Dendritic cell treated with granulocyte-macrophage colony-stimulating factor and Interleukin-4, amounts not matched to agents 40 ng/mL and 50 ng/mL, for 4 days (primary cell): ENCODE results near the gene DPYD.

Source experiments
- H3K27ac Mint-ChIP-seq: one replicate; pipeline ENCODE4 v1.8.0; 2022; ENCODE audit warnings: mild to moderate bottlenecking, mixed read lengths
- H3K27me3 Mint-ChIP-seq: one replicate; pipeline ENCODE4 v1.8.0; 2022; ENCODE audit warnings: mild to moderate bottlenecking, mixed read lengths
- H3K36me3 Mint-ChIP-seq: one replicate; pipeline ENCODE4 v1.8.0; 2022; ENCODE audit warnings: low read depth, mixed read lengths
- H3K4me1 Mint-ChIP-seq: one replicate; pipeline ENCODE4 v1.8.0; 2022; ENCODE audit warnings: low read depth, mixed read lengths
- H3K4me3 Mint-ChIP-seq: one replicate; pipeline ENCODE4 v1.8.0; 2022; ENCODE audit warnings: mild to moderate bottlenecking, moderate library complexity, mixed read lengths
- H3K9me3 Mint-ChIP-seq: one replicate; pipeline ENCODE4 v1.8.0; 2022; ENCODE audit warnings: mixed read lengths
- intact Hi-C: fragments of 100-400 bp; cut with micrococcal nuclease; formaldehyde crosslinking; loops from one replicate; pipeline ENCODE4 v1.15.0; 2022

The DPYD gene

DNA sequence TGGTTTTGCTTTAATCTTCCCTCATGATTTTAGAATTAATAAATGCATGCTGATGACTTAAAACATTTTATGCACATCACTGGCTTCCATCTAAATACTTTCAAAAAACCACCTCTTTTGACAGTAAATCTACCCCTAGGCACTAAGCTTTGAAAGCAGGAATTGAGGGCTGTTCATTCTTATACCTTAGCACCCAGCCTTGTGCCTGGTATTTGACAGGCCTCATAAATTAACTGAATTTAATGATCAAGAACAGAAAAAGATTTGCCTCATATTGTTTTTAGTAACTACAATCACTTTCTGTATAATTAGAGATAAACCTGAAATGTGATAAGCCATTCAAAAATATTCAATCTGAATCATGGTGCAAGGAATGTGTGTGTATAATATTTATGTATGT is 108.8 kb downstream of the DPYD start:
- Mint-ChIP-seq H3K4me1 (peaks cover 31% of the 10 kb centered on the region), H3K27ac (no peak overlapping the region), H3K36me3 (peaks cover 45% of the 10 kb centered on the region), H3K4me3 (no peak overlapping the region), H3K9me3 (no peaks in the 10 kb centered on the region), H3K27me3 (no peaks in the 10 kb centered on the region)
- intact Hi-C loops = no loop called here

- intact Hi-C loops = no loop called here
- Mint-ChIP-seq H3K4me3 (no peak overlapping the region), H3K36me3 (peaks cover 34% of the 10 kb centered on the region), H3K27ac (peak overlapping the region; percentile 20), H3K27me3 (no peaks in the 10 kb centered on the region), H3K4me1 (peaks cover 42% of the 10 kb centered on the region), H3K9me3 (no peaks in the 10 kb centered on the region)
Measured at GRCh38 chr1:97806996-97807520, 113.8 kb downstream of the DPYD start.

- H3K27me3 Mint-ChIP-seq = no peaks in the 10 kb centered on the region
- peak overlapping the region; percentile 20 for H3K27ac Mint-ChIP-seq
- H3K36me3 Mint-ChIP-seq = peaks cover 34% of the 10 kb centered on the region
- intact Hi-C loops = no loop called here
- H3K4me1 Mint-ChIP-seq = peaks cover 42% of the 10 kb centered on the region
- no peak overlapping the region for H3K4me3 Mint-ChIP-seq
- H3K9me3 Mint-ChIP-seq = no peaks in the 10 kb centered on the region
Measured at GRCh38 chr1:97806326-97806725, 114.5 kb downstream of the DPYD start.

DNA sequence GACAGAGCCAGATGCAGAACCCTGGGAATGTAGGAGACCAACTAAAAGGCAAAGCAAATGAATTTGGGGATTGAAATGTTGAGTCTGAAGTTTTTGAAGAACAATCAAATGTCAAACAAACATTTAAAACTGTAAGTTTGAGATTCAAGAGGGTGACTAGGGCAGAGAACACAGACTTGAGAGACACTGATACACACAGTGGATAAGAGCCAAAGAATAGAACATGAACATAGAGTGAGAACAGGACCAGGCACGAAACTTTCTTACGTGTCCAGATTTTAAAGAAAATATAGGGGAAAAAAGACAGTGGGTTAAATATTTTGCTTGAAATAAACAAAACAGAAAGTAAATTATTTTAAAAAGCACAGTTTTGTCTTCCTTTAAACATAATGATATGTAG is 115.7 kb downstream of the DPYD start:
- Mint-ChIP-seq H3K4me1 (peaks cover 51% of the 10 kb centered on the region), H3K4me3 (no peak overlapping the region), H3K27ac (peak overlapping the region; percentile 22), H3K9me3 (no peaks in the 10 kb centered on the region), H3K36me3 (peaks cover 29% of the 10 kb centered on the region), H3K27me3 (no peaks in the 10 kb centered on the region)
- intact Hi-C loops = no loop called here

DNA sequence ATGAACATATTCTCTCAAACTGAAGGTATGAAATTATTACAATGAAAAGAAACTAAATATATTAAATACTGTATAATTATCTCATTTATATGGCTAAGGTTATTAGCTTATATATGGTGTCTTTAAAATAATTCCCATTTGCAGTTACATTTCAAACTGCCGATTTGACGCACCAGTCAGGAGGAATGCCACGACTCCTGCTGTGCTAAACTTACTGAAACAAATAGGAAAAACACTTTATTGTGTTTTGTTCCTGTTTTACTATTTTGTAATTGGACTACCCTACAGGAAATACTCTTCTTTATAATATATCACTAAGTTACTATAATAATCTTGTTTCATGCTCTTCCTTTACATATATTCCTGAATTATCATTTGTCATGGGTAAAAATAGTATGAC is 117.8 kb downstream of the DPYD start:
- Mint-ChIP-seq H3K27ac (no peak overlapping the region), H3K4me1 (peaks cover 46% of the 10 kb centered on the region), H3K4me3 (no peak overlapping the region), H3K9me3 (no peaks in the 10 kb centered on the region), H3K36me3 (peaks cover 31% of the 10 kb centered on the region), H3K27me3 (no peaks in the 10 kb centered on the region)
- intact Hi-C loops = no loop called here

DNA sequence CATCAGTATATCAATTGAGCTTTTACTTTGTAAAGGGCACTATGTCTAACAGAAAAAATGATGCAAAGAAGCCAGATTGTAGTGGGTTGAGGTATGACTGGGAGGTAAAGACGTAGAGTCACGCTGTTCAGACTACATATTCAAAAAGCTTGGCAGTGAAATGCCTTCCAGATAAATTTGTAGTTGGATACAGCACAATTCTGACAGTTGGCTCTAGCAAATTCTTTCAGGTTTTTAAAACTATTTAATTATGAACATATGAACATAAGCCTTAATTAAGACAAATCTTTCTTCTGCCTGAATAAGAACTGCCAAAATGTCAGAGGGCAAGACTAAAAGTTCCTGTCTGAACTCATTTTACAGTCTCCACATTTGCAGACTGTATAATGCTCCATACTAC is 118.8 kb downstream of the DPYD start:
- Mint-ChIP-seq H3K4me1 (peaks cover 38% of the 10 kb centered on the region), H3K36me3 (peaks cover 31% of the 10 kb centered on the region), H3K27me3 (no peaks in the 10 kb centered on the region), H3K4me3 (no peak overlapping the region), H3K9me3 (no peaks in the 10 kb centered on the region), H3K27ac (no peak overlapping the region)
- intact Hi-C loops = no loop called here

DNA sequence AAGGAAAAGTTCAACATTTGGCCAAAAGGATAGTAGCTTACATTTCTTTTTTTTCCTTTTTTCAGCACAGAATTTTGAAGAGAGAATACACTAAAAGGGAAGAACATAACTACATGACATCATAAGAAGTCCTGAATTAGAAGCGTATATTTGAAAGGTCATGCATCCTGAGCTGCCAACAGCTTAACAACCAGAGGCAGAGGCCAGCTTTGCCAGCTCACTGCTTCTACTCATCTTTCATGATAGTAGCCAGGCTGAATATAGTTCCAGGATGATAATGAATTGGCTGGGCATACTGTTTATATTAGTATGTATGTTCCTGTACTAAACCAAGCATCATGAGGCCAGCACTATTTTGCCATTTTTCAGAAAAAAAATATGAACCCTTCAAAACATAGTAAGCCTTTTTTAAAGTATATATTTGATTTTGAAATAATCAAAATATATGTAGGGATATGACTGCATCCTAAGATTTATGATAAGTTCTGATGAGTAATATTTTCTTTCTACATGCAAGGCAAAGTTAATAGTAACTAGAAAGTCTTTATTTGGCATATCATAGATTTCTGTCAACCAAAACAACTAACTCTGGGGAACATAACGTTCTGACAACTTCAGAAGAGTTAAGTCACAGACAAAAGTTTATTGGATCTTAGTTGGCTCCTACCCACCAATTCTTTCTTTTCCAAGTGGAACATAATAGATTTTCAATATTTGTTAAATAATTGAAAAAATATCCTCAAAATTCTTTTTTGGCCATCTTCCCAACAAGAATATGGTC is 123.2 kb downstream of the DPYD start:
- intact Hi-C loops = no loop called here
- no peak overlapping the region for H3K27ac Mint-ChIP-seq
- H3K9me3 Mint-ChIP-seq = no peaks in the 10 kb centered on the region
- H3K36me3 Mint-ChIP-seq = peaks cover 24% of the 10 kb centered on the region
- H3K27me3 Mint-ChIP-seq = no peaks in the 10 kb centered on the region
- H3K4me1 Mint-ChIP-seq = peaks cover 12% of the 10 kb centered on the region
- no peak overlapping the region for H3K4me3 Mint-ChIP-seq

DNA sequence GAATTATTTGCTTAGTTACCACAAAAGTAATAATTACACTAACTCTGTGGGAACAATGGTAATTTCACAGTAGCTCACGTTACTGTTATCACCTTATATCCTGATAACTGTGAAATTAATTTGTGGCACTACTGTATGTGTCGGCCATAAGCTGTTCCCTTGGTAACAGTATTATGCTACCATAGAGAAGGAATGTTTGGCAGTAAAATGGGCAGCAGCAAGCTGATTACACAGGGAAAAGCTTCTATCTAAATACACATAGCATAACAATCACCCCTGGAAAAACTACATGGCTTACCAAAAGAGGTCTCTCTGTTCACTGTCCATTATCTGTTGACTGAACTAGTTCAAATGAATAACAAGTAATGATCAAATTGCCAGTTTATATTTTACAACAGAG is 124.1 kb downstream of the DPYD start:
- H3K36me3 Mint-ChIP-seq = peaks cover 26% of the 10 kb centered on the region
- no peak overlapping the region for H3K27ac Mint-ChIP-seq
- H3K4me1 Mint-ChIP-seq = peaks cover 8% of the 10 kb centered on the region
- no peaks in the 10 kb centered on the region for H3K27me3 Mint-ChIP-seq
- H3K4me3 Mint-ChIP-seq = no peak overlapping the region
- H3K9me3 Mint-ChIP-seq = no peaks in the 10 kb centered on the region
- intact Hi-C loops = no loop called here

GRCh38 chr1:97792655-97793054 is 128.2 kb downstream of the DPYD start:
- peaks cover 6% of the 10 kb centered on the region for H3K36me3 Mint-ChIP-seq
- H3K9me3 Mint-ChIP-seq = no peaks in the 10 kb centered on the region
- H3K4me3 Mint-ChIP-seq = no peak overlapping the region
- H3K4me1 Mint-ChIP-seq = no peaks in the 10 kb centered on the region
- intact Hi-C loops = no loop called here
- no peaks in the 10 kb centered on the region for H3K27me3 Mint-ChIP-seq
- no peak overlapping the region for H3K27ac Mint-ChIP-seq

DNA sequence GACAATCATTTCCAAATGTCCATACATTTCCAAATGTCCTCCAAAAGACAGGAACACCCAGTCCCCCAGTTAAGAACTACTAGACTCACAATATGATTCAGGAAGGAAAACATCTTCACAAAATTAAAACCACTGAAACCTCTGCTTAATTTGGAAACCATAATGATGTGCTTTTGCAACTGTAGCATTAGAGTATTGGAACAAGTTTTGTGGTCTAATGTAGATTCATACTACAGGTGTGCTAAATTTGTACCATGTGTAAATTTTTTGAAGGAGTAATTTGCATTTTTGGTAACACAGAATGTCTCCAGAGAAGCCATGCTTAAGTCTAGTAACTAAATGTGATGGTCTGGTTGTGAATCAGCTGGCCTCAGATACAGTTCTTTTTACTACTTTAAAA is 129.6 kb downstream of the DPYD start:
- Mint-ChIP-seq H3K27me3 (no peaks in the 10 kb centered on the region), H3K27ac (no peak overlapping the region), H3K36me3 (peaks cover 6% of the 10 kb centered on the region), H3K4me1 (no peaks in the 10 kb centered on the region), H3K9me3 (no peaks in the 10 kb centered on the region), H3K4me3 (no peak overlapping the region)
- intact Hi-C loops = no loop called here

GRCh38 chr1:97787231-97787630 is 133.6 kb downstream of the DPYD start:
- H3K9me3 Mint-ChIP-seq = no peaks in the 10 kb centered on the region
- peaks cover 8% of the 10 kb centered on the region for H3K4me1 Mint-ChIP-seq

DNA sequence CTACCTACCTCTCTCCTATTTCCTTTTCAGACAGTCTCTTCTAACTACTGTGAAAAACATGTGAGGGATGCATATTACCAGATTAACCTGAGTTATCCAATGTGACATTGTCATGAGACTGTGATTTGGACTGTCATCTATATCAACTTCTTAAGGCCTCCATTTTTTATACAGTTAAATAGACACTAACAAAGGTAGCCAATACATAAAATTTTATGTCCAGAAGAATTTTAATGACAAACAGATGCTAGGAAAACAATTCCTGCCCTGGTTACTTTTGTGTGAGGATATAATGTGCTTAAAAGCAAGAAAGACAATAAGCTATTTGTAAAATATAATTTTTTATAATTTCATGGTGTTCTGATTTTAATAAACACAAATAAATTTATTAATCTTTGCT is 136.2 kb downstream of the DPYD start:
- Mint-ChIP-seq H3K36me3 (peaks cover 27% of the 10 kb centered on the region), H3K4me3 (no peak overlapping the region), H3K27me3 (no peaks in the 10 kb centered on the region), H3K9me3 (no peaks in the 10 kb centered on the region), H3K4me1 (peaks cover 11% of the 10 kb centered on the region), H3K27ac (no peak overlapping the region)
- intact Hi-C loops = no loop called here

More at GRCh38 chr1:97787231-97787630, 133.6 kb downstream of the DPYD start:
- intact Hi-C loops = no loop called here
- Mint-ChIP-seq H3K27ac (no peak overlapping the region), H3K4me3 (no peak overlapping the region), H3K36me3 (peaks cover 23% of the 10 kb centered on the region), H3K27me3 (no peaks in the 10 kb centered on the region)

- H3K36me3 Mint-ChIP-seq = peaks cover 27% of the 10 kb centered on the region
- no peak overlapping the region for H3K4me3 Mint-ChIP-seq
- intact Hi-C loops = no loop called here
- no peaks in the 10 kb centered on the region for H3K27me3 Mint-ChIP-seq
- H3K4me1 Mint-ChIP-seq = peaks cover 11% of the 10 kb centered on the region
- H3K27ac Mint-ChIP-seq = no peak overlapping the region
- H3K9me3 Mint-ChIP-seq = no peaks in the 10 kb centered on the region
Measured at GRCh38 chr1:97783751-97784150, 137.1 kb downstream of the DPYD start.

DNA sequence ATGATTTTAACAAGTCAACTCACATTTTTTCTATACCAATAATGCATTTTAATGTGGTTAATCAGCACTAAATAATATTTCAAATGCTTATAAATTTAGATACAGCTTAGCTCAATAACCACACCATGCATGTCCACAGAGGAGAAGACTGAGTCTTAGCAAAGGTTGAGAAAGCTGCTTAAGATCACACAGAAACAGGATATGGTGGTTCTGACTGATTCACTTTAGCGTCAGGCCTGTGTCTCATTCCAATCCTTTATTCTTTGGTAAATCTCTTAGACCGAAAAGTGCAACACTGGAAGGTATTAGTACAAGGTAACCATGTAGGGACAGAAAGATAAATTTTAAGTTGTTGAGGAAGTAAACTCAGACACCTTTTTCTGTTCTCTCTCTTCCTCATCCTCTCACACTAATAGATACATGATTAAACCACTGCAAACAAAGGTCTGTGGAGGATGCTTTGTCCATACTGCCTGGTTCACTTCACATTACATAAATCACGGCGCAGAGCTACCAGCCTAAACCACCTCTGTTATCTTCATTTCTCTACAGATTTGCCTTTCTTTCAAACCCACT is 139.0 kb downstream of the DPYD start:
- Mint-ChIP-seq H3K27ac (no peak overlapping the region), H3K4me3 (no peak overlapping the region), H3K4me1 (peaks cover 11% of the 10 kb centered on the region), H3K36me3 (peaks cover 39% of the 10 kb centered on the region), H3K27me3 (no peaks in the 10 kb centered on the region), H3K9me3 (no peaks in the 10 kb centered on the region)
- intact Hi-C loops = no loop called here
